GM23248 (cell line): Measurements from ENCODE around the gene ANO2.

Source experiments
- EZH2 ChIP-seq: fragments of 200-600 bp; sonication (generic); IDR thresholded peaks from 2 replicates; pipeline ENCODE4 v1.6.1; 2018; ENCODE audit warnings: antibody characterized with exemption, mild to moderate bottlenecking; ENCODE audit not compliant: insufficient read depth, poor library complexity, severe bottlenecking
- EZH2phosphoT487 ChIP-seq: fragments of 200-600 bp; sonication (generic); IDR thresholded peaks from 2 replicates; pipeline ENCODE4 v1.6.1; 2018; ENCODE audit warnings: antibody characterized with exemption, moderate library complexity, mild to moderate bottlenecking, low read depth; ENCODE audit not compliant: insufficient read depth

- no peak for TF ChIP-seq EZH2
- TF ChIP-seq EZH2phosphoT487, result no peak
Observed at GRCh38 chr12:5925646-5926045, 19.4 kb downstream of the ANO2 start.
